ENCODE results near the gene SDK1.

SDK1 gene

DNA sequence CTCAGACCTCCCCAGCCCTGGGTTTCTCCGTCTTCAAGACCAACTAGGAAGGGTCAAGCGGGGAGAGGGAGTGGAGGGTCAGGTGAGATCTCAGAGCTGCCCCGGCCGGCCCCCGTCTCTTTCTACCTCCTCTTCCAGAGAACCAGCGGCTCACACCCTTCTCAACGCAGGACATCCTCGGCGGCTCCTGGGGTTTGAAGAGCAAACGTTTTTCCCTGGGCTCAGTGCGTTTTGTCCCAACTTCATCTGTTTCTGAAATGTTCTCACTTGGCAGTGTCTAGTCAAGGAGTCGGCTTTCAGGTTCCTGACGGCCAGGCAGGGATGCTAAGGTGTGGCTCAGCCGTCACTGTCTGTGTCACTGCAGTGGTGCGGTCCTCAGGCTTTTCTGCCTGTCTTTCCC is 964.6 kb downstream of the SDK1 start:
- Histone ChIP-seq H3K79me2 (ENCODE audit: control insufficient read depth, low read length) (no peaks in the 10 kb centered on the region), H3K4me1 (ENCODE audit: control insufficient read depth, low read length) (no peaks in the 10 kb centered on the region), H3K27ac (ENCODE audit: low read depth, low read length) (no peak overlapping the region), H3K36me3 (ENCODE audit: control insufficient read depth, low read length) (no peaks in the 10 kb centered on the region), H3K4me2 (ENCODE audit: low read length) (no peak overlapping the region), H3K27me3 (ENCODE audit: control insufficient read depth, low read length) (no peaks in the 10 kb centered on the region), H3K9me2 (replicated peaks; ENCODE audit: control insufficient read depth, low read length) (no peaks in the 10 kb centered on the region), H3K4me3 (ENCODE audit: low read length) (no peak overlapping the region), H3K9me3 (ENCODE audit: control insufficient read depth, insufficient read depth, low read length) (peaks cover 45% of the 10 kb centered on the region; the same call in 1 of the 2 replicates), H3F3A (ENCODE audit: control insufficient read depth, insufficient read depth) (no peaks in the 10 kb centered on the region), H4K20me1 (ENCODE audit: control insufficient read depth, insufficient read depth, low read depth, low read length) (no peaks in the 10 kb centered on the region)
- TF ChIP-seq, protein P1, sequence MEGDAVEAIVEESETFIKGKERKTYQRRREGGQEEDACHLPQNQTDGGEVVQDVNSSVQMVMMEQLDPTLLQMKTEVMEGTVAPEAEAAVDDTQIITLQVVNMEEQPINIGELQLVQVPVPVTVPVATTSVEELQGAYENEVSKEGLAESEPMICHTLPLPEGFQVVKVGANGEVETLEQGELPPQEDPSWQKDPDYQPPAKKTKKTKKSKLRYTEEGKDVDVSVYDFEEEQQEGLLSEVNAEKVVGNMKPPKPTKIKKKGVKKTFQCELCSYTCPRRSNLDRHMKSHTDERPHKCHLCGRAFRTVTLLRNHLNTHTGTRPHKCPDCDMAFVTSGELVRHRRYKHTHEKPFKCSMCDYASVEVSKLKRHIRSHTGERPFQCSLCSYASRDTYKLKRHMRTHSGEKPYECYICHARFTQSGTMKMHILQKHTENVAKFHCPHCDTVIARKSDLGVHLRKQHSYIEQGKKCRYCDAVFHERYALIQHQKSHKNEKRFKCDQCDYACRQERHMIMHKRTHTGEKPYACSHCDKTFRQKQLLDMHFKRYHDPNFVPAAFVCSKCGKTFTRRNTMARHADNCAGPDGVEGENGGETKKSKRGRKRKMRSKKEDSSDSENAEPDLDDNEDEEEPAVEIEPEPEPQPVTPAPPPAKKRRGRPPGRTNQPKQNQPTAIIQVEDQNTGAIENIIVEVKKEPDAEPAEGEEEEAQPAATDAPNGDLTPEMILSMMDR (IDR thresholded peaks at IDR 0.05; ENCODE audit: low read depth, low read length, poor library complexity, severe bottlenecking), result no peak
- no peak for TF ChIP-seq EZH2phosphoT487 (IDR thresholded peaks at IDR 0.05; ENCODE audit: borderline replicate concordance, low read length)

DNA sequence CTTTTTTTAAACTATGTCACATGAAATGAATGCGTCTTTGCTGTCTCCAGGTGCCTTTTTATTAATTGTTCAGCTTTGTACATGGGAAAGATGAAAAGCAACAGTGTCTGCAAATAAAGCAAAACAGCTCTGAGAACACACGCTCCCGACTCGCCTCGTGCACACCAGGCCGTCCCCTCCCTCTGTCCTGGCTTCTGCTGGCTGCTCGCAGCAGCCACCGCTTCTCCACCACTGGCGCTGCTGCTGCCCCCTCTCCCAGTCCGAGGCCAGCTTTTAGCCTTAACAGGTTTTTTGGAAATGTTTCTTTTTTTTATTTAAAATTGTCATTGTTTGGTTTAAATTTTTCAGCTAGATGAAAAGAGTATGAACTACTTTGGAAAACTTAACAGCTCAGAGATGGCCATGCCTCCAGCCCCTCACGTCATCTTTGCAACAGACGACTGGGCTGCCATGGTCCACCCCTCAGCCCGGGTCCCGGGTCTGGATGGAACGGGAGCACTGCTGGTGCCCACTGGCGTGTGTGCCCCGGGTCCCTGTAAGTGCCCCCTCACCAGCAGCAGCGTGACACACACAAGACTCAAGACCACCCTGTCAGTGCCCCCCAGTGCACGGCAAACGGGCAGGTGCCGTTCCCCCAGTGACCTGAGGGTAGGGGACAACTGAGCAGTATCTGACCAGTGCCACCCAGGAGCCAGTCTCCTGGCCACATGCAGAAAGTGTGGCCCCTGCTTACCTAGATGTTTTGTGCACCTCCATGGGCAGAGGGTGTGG is 965.4 kb downstream of the SDK1 start:
- Histone ChIP-seq H4K20me1 (ENCODE audit: control insufficient read depth, insufficient read depth, low read depth, low read length) (no peaks in the 10 kb centered on the region), H3K27ac (ENCODE audit: low read depth, low read length) (no peak overlapping the region), H3K4me3 (ENCODE audit: low read length) (no peak overlapping the region), H3K9me2 (replicated peaks; ENCODE audit: control insufficient read depth, low read length) (no peaks in the 10 kb centered on the region), H3K4me1 (ENCODE audit: control insufficient read depth, low read length) (no peaks in the 10 kb centered on the region), H3F3A (ENCODE audit: control insufficient read depth, insufficient read depth) (no peaks in the 10 kb centered on the region), H3K36me3 (ENCODE audit: control insufficient read depth, low read length) (no peaks in the 10 kb centered on the region), H3K79me2 (ENCODE audit: control insufficient read depth, low read length) (no peaks in the 10 kb centered on the region), H3K9me3 (ENCODE audit: control insufficient read depth, insufficient read depth, low read length) (peaks cover 48% of the 10 kb centered on the region; the same call in 1 of the 2 replicates), H3K27me3 (ENCODE audit: control insufficient read depth, low read length) (no peaks in the 10 kb centered on the region), H3K4me2 (ENCODE audit: low read length) (no peak overlapping the region)
- TF ChIP-seq, protein P1 (IDR thresholded peaks at IDR 0.05; ENCODE audit: low read depth, low read length, poor library complexity, severe bottlenecking), result no peak
- TF ChIP-seq EZH2phosphoT487 (IDR thresholded peaks at IDR 0.05; ENCODE audit: borderline replicate concordance, low read length), result no peak

DNA sequence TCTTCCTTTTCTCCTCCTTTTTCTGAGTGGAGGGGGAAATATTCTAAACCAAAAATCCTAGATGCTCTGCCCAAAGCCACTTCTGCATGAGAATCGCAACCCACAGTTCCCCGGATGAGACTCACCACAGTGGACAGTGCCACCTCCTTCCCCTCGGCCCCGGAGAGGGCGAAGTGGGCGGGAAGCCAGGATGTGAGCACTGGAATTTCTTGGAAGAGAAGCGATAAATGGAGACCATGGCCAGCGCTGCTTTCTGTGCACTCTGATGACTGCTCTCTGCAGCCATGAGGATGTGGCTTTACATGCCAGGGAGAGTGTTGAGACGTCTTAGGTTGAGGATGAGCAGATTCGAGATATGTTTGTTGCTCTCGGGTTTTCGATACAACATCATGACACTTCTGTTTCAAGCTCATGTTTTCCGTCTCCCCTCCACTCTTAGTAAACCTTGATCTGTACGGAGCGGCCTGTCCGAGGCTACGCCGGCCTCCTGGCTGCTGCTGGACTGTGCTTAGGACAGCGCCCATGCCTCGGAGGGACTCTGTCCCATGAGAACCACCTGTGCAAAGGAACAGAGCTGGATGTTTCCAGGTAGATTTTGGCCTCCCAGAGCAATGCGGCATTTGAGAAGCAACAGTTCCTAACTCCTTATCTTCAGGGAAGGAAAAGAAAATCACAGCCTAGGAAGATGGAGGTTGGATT is 966.4 kb downstream of the SDK1 start:
- H3K27ac ChIP-seq (ENCODE audit: low read depth, low read length), result no peak overlapping the region
- TF ChIP-seq EZH2phosphoT487 (IDR thresholded peaks at IDR 0.05; ENCODE audit: borderline replicate concordance, low read length), result no peak
- TF ChIP-seq, protein P1 (IDR thresholded peaks at IDR 0.05; ENCODE audit: low read depth, low read length, poor library complexity, severe bottlenecking), result no peak

More for the DNA sequence above, 966.4 kb downstream of the SDK1 start:
- peaks cover 56% of the 10 kb centered on the region for H3K9me3 ChIP-seq (ENCODE audit: control insufficient read depth, insufficient read depth, low read length)
- no peaks in the 10 kb centered on the region for H3K79me2 ChIP-seq (ENCODE audit: control insufficient read depth, low read length)
- H3K4me2 ChIP-seq (ENCODE audit: low read length), result no peak overlapping the region
- no peaks in the 10 kb centered on the region for H3F3A ChIP-seq (ENCODE audit: control insufficient read depth, insufficient read depth)
- no peaks in the 10 kb centered on the region for H3K9me2 ChIP-seq (replicated peaks; ENCODE audit: control insufficient read depth, low read length)
- no peaks in the 10 kb centered on the region for H3K4me1 ChIP-seq (ENCODE audit: control insufficient read depth, low read length)
- no peak overlapping the region for H3K4me3 ChIP-seq (ENCODE audit: low read length)
- no peaks in the 10 kb centered on the region for H3K36me3 ChIP-seq (ENCODE audit: control insufficient read depth, low read length)
- H3K27me3 ChIP-seq (ENCODE audit: control insufficient read depth, low read length), result no peaks in the 10 kb centered on the region
- no peaks in the 10 kb centered on the region for H4K20me1 ChIP-seq (ENCODE audit: control insufficient read depth, insufficient read depth, low read depth, low read length)

All from DOHH2 (cell line).